Liver (tissue), 9 donors: ENCODE measurements around the gene GAN. TPM values are rescaled to one million over a fixed set of nuclear protein-coding genes. Genes with fewer than 3 reads are reported as not detected.

Experiments used
- DNase-seq: peaks from one replicate; pipeline ENCODE4 v3.0.0-alpha.2; 2017; ENCODE audit warnings: low spot score
- H3K27ac ChIP-seq, 2 donors: one replicate each; pipeline ENCODE4 v1.7.0; 2013; ENCODE audit warnings: inconsistent platforms in 2 of 2, low read length in 2 of 2, control low read depth in 1 of 2, low read depth in 1 of 2, mild to moderate bottlenecking in 1 of 2
- H3K27me3 ChIP-seq, 4 donors: one replicate each; pipeline versions ENCODE4 v1.6.1 to v1.7.0; 2013; ENCODE audit warnings: low read length in 3 of 4, inconsistent platforms in 1 of 4, mild to moderate bottlenecking in 1 of 4, moderate library complexity in 1 of 4; ENCODE audit not compliant: control insufficient read depth in 4 of 4, insufficient read depth in 4 of 4
- H3K36me3 ChIP-seq, 4 donors: one replicate each; pipeline versions ENCODE4 v1.6.1 to v1.7.0; 2013; ENCODE audit warnings: low read length in 3 of 4, mild to moderate bottlenecking in 3 of 4, low read depth in 1 of 4, moderate library complexity in 1 of 4; ENCODE audit not compliant: control insufficient read depth in 4 of 4, insufficient read depth in 3 of 4
- H3K4me1 ChIP-seq, 4 donors: one replicate each; pipeline versions ENCODE4 v1.6.1 to v1.7.0; 2013; ENCODE audit warnings: low read length in 3 of 4, mild to moderate bottlenecking in 3 of 4, moderate library complexity in 1 of 4; ENCODE audit not compliant: control insufficient read depth in 4 of 4, insufficient read depth in 4 of 4
- H3K4me3 ChIP-seq, 3 donors: one replicate each; pipeline versions ENCODE4 v1.6.1 to v1.7.0; 2013; ENCODE audit warnings: low read length in 3 of 3, control low read depth in 1 of 3, low read depth in 1 of 3, mild to moderate bottlenecking in 1 of 3
- H3K9ac ChIP-seq, 2 donors: one replicate each; pipeline ENCODE4 v1.7.0; 2013; ENCODE audit warnings: low read length in 2 of 2, mild to moderate bottlenecking in 2 of 2, moderate library complexity in 2 of 2, control low read depth in 1 of 2, low read depth in 1 of 2
- H3K9me3 ChIP-seq, 4 donors: one replicate each; pipeline versions ENCODE4 v1.6.1 to v1.7.0; 2013; ENCODE audit warnings: low read length in 3 of 4; ENCODE audit not compliant: control insufficient read depth in 4 of 4
- CTCF ChIP-seq: fragments of 150-350 bp; IDR thresholded peaks from 2 replicates; pipeline ENCODE4 v1.5.1; 2017; ENCODE audit warnings: improper control_type of control experiment, low read depth, low read length; ENCODE audit not compliant: missing input control
- EGR1 ChIP-seq, 2 donors: IDR thresholded peaks; 2 replicates each; pipeline ENCODE4 v1.6.1; 2016 to 2018; ENCODE audit warnings: antibody characterized with exemption in 2 of 2, low read depth in 2 of 2
- FOXA1 ChIP-seq: IDR thresholded peaks from 2 replicates; pipeline ENCODE4 v1.6.1; 2016; ENCODE audit warnings: antibody characterized with exemption
- FOXA2 ChIP-seq: IDR thresholded peaks from 2 replicates; pipeline ENCODE4 v1.6.1; 2016; ENCODE audit warnings: antibody characterized with exemption
- HNF4A ChIP-seq, 2 donors: conservative IDR thresholded peaks; 2 replicates each; pipeline ENCODE4 v1.6.1; 2016; ENCODE audit warnings: antibody characterized with exemption in 2 of 2, mild to moderate bottlenecking in 2 of 2
- HNF4G ChIP-seq: IDR thresholded peaks from 2 replicates; pipeline ENCODE4 v1.6.1; 2016; ENCODE audit warnings: antibody characterized with exemption
- MAX ChIP-seq: IDR thresholded peaks from 2 replicates; pipeline ENCODE4 v1.6.1; 2016; ENCODE audit warnings: antibody characterized with exemption
- NR2F2 ChIP-seq: IDR thresholded peaks from 2 replicates; pipeline ENCODE4 v1.6.1; 2016; ENCODE audit warnings: antibody characterized with exemption
- RAD21 ChIP-seq, 2 donors: IDR thresholded peaks; 2 replicates each; pipeline ENCODE4 v1.6.1; 2016; ENCODE audit warnings: antibody characterized with exemption in 2 of 2, mild to moderate bottlenecking in 2 of 2
- REST ChIP-seq: IDR thresholded peaks from 2 replicates; pipeline ENCODE4 v1.6.1; 2016; ENCODE audit warnings: antibody characterized with exemption, mild to moderate bottlenecking
- RXRA ChIP-seq, 2 donors: IDR thresholded peaks; 2 replicates each; pipeline ENCODE4 v1.6.1; 2017 to 2018; ENCODE audit warnings: antibody characterized with exemption in 2 of 2, mild to moderate bottlenecking in 1 of 2
- SP1 ChIP-seq: IDR thresholded peaks from 2 replicates; pipeline ENCODE4 v1.6.1; 2018; ENCODE audit warnings: antibody characterized with exemption, mild to moderate bottlenecking
- YY1 ChIP-seq: IDR thresholded peaks from 2 replicates; pipeline ENCODE4 v1.6.1; 2016; ENCODE audit warnings: antibody characterized with exemption, mild to moderate bottlenecking
- ZBTB33 ChIP-seq: IDR thresholded peaks from 2 replicates; pipeline ENCODE4 v1.6.1; 2016; ENCODE audit warnings: antibody characterized with exemption
- WGBS: extraction: QIAGEN DNeasy Blood & Tissue Kit; methylation state at CpG from one replicate; pipeline ENCODE4 v1.1.7; 2013; 5-methylcytosine and 5-hydroxymethylcytosine counted together
- polyA plus RNA-seq, 2 donors: library from polyadenylated mRNA; stranded (reverse) in 1 of 2; unstranded in 1 of 2; fragments of 200-250 nt in 1 of 2; fragments of >200 nt in 1 of 2; fragmentation: Nextera tagmentation in 1 of 2; extraction: Ambion mirVana in 1 of 2; gene quantifications; one replicate each; pipeline versions ENCODE4 v1.2.1 to v1.2.3, GENCODE V29; 2013 to 2015
- total RNA-seq, 2 donors: library from RNA; depleted of rRNA; stranded (reverse); fragments of >200 nt; gene quantifications; one replicate each; pipeline ENCODE4 v1.2.3, GENCODE V29; 2014
- donor health status: healthy.
- donor health status: healthy.
- donor health status: healthy.
- donor health status: healthy.
- donor health status: healthy.

GAN gene
- total and polyA plus RNA-seq, 4 donors: 0.33 to 5.5 (median 1.5) TPM

GRCh38 chr16:81424771-81425170, 110.0 kb downstream of the GAN start:
- Histone ChIP-seq H3K27me3 (no peaks in the 10 kb centered on the region), H3K9ac (no peak overlapping the region), H3K27ac (no peak overlapping the region), H3K36me3 (no peaks in the 10 kb centered on the region), H3K9me3 (no peaks in the 10 kb centered on the region), H3K4me1 (peaks cover 3 to 5% (median 4%) of the 10 kb centered on the region in 4 donors), H3K4me3 (no peak overlapping the region)
- 5% methylated on average over 1 of the region's 1 CpG for WGBS
- TF ChIP-seq YY1 (no peak), CTCF (no peak), ZBTB33 (no peak), MAX (no peak), SP1 (no peak), NR2F2 (no peak), EGR1 (IDR thresholded peaks at IDR 0.05; ENCODE audit: low read depth in 2 of 2) (no peak)
- DNase-seq: no peak

- Histone ChIP-seq H3K9ac (no peak overlapping the region), H3K36me3 (no peaks in the 10 kb centered on the region), H3K27me3 (no peaks in the 10 kb centered on the region), H3K27ac (no peak overlapping the region), H3K4me3 (no peak overlapping the region), H3K4me1 (peaks cover 5 to 15% (median 9%) of the 10 kb centered on the region in 4 donors), H3K9me3 (no peaks in the 10 kb centered on the region)
- TF ChIP-seq RAD21 (IDR thresholded peaks at IDR 0.05): no peak
- WGBS: 85% methylated on average over 6 of the region's 6 CpGs
- no peak for DNase-seq
Measured at GRCh38 chr16:81427219-81427618, 112.5 kb downstream of the GAN start.

GRCh38 chr16:81429045-81429521, 114.3 kb downstream of the GAN start:
- Histone ChIP-seq H3K9me3 (no peaks in the 10 kb centered on the region), H3K27ac (no peak overlapping the region), H3K4me3 (no peak overlapping the region), H3K9ac (no peak overlapping the region), H3K36me3 (no peaks in the 10 kb centered on the region), H3K27me3 (no peaks in the 10 kb centered on the region), H3K4me1 (peaks cover 5 to 15% (median 9%) of the 10 kb centered on the region in 4 donors)
- no peak for DNase-seq
- WGBS: 34% methylated on average over 3 of the region's 3 CpGs
- no peak for TF ChIP-seq FOXA1
- TF ChIP-seq YY1: no peak
- no peak for TF ChIP-seq RXRA (IDR thresholded peaks at IDR 0.05)
- no peak for TF ChIP-seq REST
- no peak for TF ChIP-seq FOXA2
- TF ChIP-seq HNF4A (conservative IDR thresholded peaks at IDR 0.05): peak in 1 of 2 donors; percentile 14
- TF ChIP-seq RAD21 (IDR thresholded peaks at IDR 0.05): peak; percentile 84 to 89
- peak; percentile 55 for TF ChIP-seq CTCF
- TF ChIP-seq ZBTB33: no peak
- TF ChIP-seq NR2F2: no peak
- TF ChIP-seq HNF4G: no peak
- no peak for TF ChIP-seq MAX
